Sigmoid colon (tissue), 7 donors: ENCODE measurements around the gene TRAF3. TPM values are rescaled to one million over a fixed set of nuclear protein-coding genes. Genes with fewer than 3 reads are reported as not detected.
A peak's percentile ranks its signal among the peaks of the same experiment; 100 is the strongest.

Experiments
- DNase-seq: peaks from one replicate; pipeline ENCODE4 v3.0.0-alpha.2; 2019
- H3K27ac ChIP-seq, 4 donors: fragments of 200-600 bp; sonication (generic); one replicate each; pipeline ENCODE4 v1.5.1; 2016 to 2019; ENCODE audit warnings: mild to moderate bottlenecking in 1 of 4
- H3K27me3 ChIP-seq, 3 donors: fragments of 200-600 bp; sonication (generic); one replicate each; pipeline ENCODE4 v1.5.1; 2019; ENCODE audit warnings: mild to moderate bottlenecking in 1 of 3
- H3K36me3 ChIP-seq, 4 donors: fragments of 200-600 bp; sonication (generic); one replicate each; pipeline ENCODE4 v1.5.1; 2016 to 2019
- H3K4me1 ChIP-seq, 4 donors: fragments of 200-600 bp; sonication (generic); one replicate each; pipeline ENCODE4 v1.5.1; 2017 to 2019
- H3K4me3 ChIP-seq, 4 donors: fragments of 200-600 bp; sonication (generic); one replicate each; pipeline ENCODE4 v1.5.1; 2017 to 2019; ENCODE audit warnings: mild to moderate bottlenecking in 2 of 4, moderate library complexity in 1 of 4
- H3K9me3 ChIP-seq, 4 donors: fragments of 200-600 bp in 3 of 4; sonication (generic) in 3 of 4; one replicate each; pipeline versions ENCODE4 v1.5.1 to v1.6.1; 2013 to 2019
- CTCF ChIP-seq, 4 experiments: fragments of 450-650 bp in 3 of 4; fragments of 200-600 bp in 1 of 4; IDR thresholded peaks; one replicate each; pipeline ENCODE4 v1.5.1; 2016 to 2019; ENCODE audit warnings: antibody characterized with exemption in 4 of 4, mild to moderate bottlenecking in 3 of 4, moderate library complexity in 2 of 4
- EP300 ChIP-seq, 4 donors: sonication (generic); formaldehyde crosslinking; IDR thresholded peaks; one replicate each; pipeline ENCODE4 v1.6.1; 2017; ENCODE audit warnings: antibody characterized with exemption in 4 of 4
- POLR2A ChIP-seq, 2 donors: fragments of 450-650 bp; IDR thresholded peaks; one replicate each; pipeline ENCODE4 v1.6.1; 2016; ENCODE audit warnings: antibody characterized with exemption in 2 of 2, mild to moderate bottlenecking in 2 of 2, moderate library complexity in 2 of 2
- POLR2AphosphoS5 ChIP-seq, 4 donors: sonication (generic); formaldehyde crosslinking; IDR thresholded peaks; one replicate each; pipeline ENCODE4 v1.6.1; 2017; ENCODE audit warnings: antibody characterized with exemption in 4 of 4
- WGBS, 2 donors: extraction: QIAGEN DNeasy Blood & Tissue Kit; methylation state at CpG; one replicate each; pipeline ENCODE4 v1.1.7; 2013; 5-methylcytosine and 5-hydroxymethylcytosine counted together
- intact Hi-C: fragments of 100-400 bp; cut with DNase I; formaldehyde crosslinking; loops from one replicate; pipeline ENCODE4 v1.15.1; 2023
- polyA plus RNA-seq, 3 donors: library from polyadenylated mRNA; stranded (reverse); fragments of 200-250 nt; gene quantifications; one replicate each; pipeline ENCODE4 v1.2.3, GENCODE V29; 2013
- total RNA-seq, 4 donors: library from RNA; depleted of rRNA; stranded (reverse); fragments of >200 nt; gene quantifications; one replicate each; pipeline ENCODE4 v1.1.0, GENCODE V29; 2016
- donor health status: healthy with polysubstance abuse.
- donor health status: Bipolar disorder and iron deficiency.
- donor health status: healthy.

Gene TRAF3
- total and polyA plus RNA-seq, 7 donors, result 9.5 to 18.6 (median 12.3) TPM

DNA sequence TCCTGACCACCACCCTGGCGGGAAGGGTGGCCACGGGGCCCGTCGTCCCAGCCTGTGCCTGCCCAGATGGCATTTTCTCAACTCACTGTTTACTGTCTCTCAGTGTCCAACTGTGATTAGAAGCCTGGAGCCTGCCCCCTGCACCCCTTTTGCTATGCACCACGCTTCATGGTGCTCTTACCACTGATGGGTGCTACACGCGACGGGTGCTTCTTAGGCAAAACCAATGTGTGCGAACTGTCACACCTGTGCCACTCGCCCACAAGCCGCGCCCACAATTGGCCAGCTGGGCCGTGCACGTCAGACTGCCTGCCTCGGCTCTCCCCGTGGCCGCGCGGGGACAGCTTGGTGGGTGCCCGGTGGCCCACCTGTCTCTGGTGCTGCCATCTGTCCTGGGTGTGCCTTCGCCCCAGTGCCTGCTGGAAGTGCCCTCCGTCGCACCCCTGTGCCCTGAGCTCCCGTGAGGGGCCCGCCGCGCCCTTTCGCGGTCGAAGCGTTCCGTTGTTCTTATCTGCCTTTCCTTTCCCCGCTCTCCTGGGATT is 130.1 kb downstream of the TRAF3 start:
- peaks cover 0 to 38% (median 9%) of the 10 kb centered on the region in 4 donors for H3K36me3 ChIP-seq
- intact Hi-C loops, result no loop called here
- no peaks in the 10 kb centered on the region for H3K9me3 ChIP-seq
- TF ChIP-seq POLR2A (IDR thresholded peaks at IDR 0.05) (no peak), CTCF (IDR thresholded peaks at IDR 0.05) (no peak), EP300 (IDR thresholded peaks at IDR 0.05) (no peak), POLR2AphosphoS5 (IDR thresholded peaks at IDR 0.05) (no peak)
- no peak overlapping the region for H3K27ac ChIP-seq
- H3K4me3 ChIP-seq, result no peak overlapping the region
- H3K27me3 ChIP-seq, result no peaks in the 10 kb centered on the region
- 88 to 94% methylated on average over 33 of the region's 33 CpGs for WGBS, 2 donors
- no peak for DNase-seq
- H3K4me1 ChIP-seq, result no peaks in the 10 kb centered on the region

DNA sequence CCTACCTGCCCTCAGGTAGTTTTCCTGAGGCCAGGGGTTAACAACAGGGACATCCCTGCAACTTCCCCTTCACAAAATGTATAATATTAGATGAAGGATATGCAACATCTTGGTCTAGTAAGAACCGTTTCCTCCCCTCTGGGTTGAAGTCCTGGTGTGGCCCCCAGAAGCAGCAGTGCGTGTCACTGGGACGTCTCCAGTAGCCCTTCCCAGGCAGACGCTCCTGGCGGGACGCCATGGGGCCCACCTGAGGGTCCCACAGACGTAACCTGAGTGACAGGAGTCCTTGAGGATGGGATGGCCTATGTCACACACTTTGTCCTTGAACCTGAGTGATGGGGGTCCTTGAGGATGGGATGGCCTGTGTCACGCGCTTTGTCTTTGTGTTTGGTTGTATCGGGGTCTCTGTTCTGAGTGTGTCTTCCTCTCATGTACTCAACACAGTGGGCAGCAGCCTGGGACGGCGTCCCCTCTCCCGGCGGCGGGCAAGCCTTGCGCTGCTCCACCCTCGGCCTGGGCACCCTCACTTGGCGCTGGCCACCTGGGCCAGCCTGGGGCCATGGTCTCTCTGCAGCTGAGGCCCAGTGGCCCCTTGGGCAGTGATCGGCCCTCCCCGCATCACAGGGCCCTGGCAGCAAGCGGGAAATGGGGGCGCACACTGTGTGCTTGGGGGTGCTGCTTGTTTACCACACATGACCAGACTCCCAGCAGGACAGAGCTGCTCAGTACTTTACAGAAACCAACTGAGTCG is 130.9 kb downstream of the TRAF3 start:
- Histone ChIP-seq H3K4me3 (no peak overlapping the region), H3K27me3 (no peaks in the 10 kb centered on the region), H3K9me3 (no peaks in the 10 kb centered on the region), H3K36me3 (peaks cover 0 to 35% (median 8%) of the 10 kb centered on the region in 4 donors), H3K27ac (no peak overlapping the region), H3K4me1 (no peaks in the 10 kb centered on the region)
- TF ChIP-seq POLR2AphosphoS5 (IDR thresholded peaks at IDR 0.05) (no peak), CTCF (IDR thresholded peaks at IDR 0.05) (no peak), EP300 (IDR thresholded peaks at IDR 0.05) (no peak), POLR2A (IDR thresholded peaks at IDR 0.05) (no peak)
- 93 to 96% methylated on average over 23 of the region's 23 CpGs for WGBS, 2 donors
- DNase-seq, result peak; percentile 42
- intact Hi-C loops, result no loop called here

GRCh38 chr14:102908766-102909455 is 131.7 kb downstream of the TRAF3 start:
- peaks cover 0 to 27% (median 3%) of the 10 kb centered on the region in 4 donors for H3K36me3 ChIP-seq
- DNase-seq, result peak; percentile 52
- intact Hi-C loops, result no loop called here

DNA sequence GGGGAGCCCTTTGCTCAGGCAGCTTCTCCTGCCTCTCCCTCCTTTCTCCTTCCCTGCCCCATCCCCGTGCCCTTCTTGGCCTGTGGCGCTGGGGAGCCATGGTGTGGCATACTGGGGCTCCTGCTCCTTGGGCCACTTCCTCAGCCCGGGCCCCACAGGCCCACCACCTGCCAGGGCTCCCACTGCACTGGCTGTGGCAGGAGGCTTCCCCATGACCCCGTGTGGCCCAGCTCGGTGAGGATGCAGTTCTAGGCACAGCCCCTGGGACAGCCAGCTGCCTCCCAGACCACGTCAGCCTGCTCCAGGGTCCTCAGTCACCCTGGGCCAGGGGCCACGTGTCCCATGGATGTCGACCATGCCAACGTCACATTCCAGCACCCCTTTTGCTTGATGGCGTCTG is 132.2 kb downstream of the TRAF3 start:
- H3K27ac ChIP-seq, result no peak overlapping the region
- 83 to 93% methylated on average over 10 of the region's 10 CpGs for WGBS, 2 donors
- no peak for TF ChIP-seq EP300 (IDR thresholded peaks at IDR 0.05)
- no peak for TF ChIP-seq POLR2A (IDR thresholded peaks at IDR 0.05)
- no peak for TF ChIP-seq POLR2AphosphoS5 (IDR thresholded peaks at IDR 0.05)
- no peak for TF ChIP-seq CTCF (IDR thresholded peaks at IDR 0.05)

More at GRCh38 chr14:102908766-102909455, 131.7 kb downstream of the TRAF3 start:
- no peak overlapping the region for H3K4me3 ChIP-seq
- H3K9me3 ChIP-seq, result no peaks in the 10 kb centered on the region
- WGBS, 2 donors, result 95% methylated on average over 29 of the region's 29 CpGs
- H3K4me1 ChIP-seq, result no peaks in the 10 kb centered on the region
- H3K27ac ChIP-seq, result no peak overlapping the region
- TF ChIP-seq EP300 (IDR thresholded peaks at IDR 0.05), result no peak
- H3K27me3 ChIP-seq, result no peaks in the 10 kb centered on the region

DNA sequence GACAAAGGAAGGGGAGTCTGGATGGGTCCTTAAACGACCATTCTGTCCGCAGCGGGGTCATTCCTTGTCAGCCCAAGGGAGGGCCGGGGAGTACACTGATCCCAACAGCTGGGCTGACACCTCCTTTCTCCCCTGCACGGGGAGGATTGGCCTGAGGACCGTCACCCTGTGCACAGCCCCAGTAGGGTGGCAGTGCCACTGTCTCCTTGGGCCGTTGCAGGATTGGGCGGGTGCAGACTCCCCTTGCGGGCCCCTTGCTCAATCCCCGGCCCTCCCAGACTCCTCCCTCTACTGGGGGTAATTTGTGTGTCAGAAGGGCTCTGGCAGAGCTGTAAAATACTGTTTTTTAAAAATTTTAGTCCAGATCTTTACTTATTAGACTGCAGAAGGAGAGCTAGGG is 132.7 kb downstream of the TRAF3 start:
- DNase-seq, result no peak
- WGBS, 2 donors, result 84 to 88% methylated on average over 10 of the region's 10 CpGs
- Histone ChIP-seq H3K4me3 (no peak overlapping the region), H3K9me3 (no peaks in the 10 kb centered on the region), H3K36me3 (peaks cover 0 to 23% (median 2%) of the 10 kb centered on the region in 4 donors), H3K27me3 (no peaks in the 10 kb centered on the region), H3K4me1 (no peaks in the 10 kb centered on the region), H3K27ac (no peak overlapping the region)
- intact Hi-C loops, result no loop called here
- TF ChIP-seq CTCF (IDR thresholded peaks at IDR 0.05) (no peak), POLR2A (IDR thresholded peaks at IDR 0.05) (no peak), POLR2AphosphoS5 (IDR thresholded peaks at IDR 0.05) (no peak), EP300 (IDR thresholded peaks at IDR 0.05) (no peak)

More for the DNA sequence above, 132.2 kb downstream of the TRAF3 start:
- DNase-seq, result no peak
- intact Hi-C loops, result no loop called here
- Histone ChIP-seq H3K36me3 (peaks cover 0 to 25% (median 2%) of the 10 kb centered on the region in 4 donors), H3K9me3 (no peaks in the 10 kb centered on the region), H3K4me1 (no peaks in the 10 kb centered on the region), H3K27me3 (no peaks in the 10 kb centered on the region), H3K4me3 (no peak overlapping the region)
